GM23338 (cell line): ENCODE data around the gene CCDC181. TPM values are rescaled to one million over a fixed set of nuclear protein-coding genes. Genes with fewer than 3 reads are reported as not detected.

ENCODE experiments used
- ATAC-seq: fragments of 200-7000 bp; cut with Tn5 transposase; 3 replicates; pipeline ENCODE4 v1.9.1; 2020
- DNase-seq: peaks from one replicate; pipeline ENCODE4 v3.0.0-alpha.2; 2015; ENCODE audit warnings: low spot score
- H2AFZ ChIP-seq: fragments of 200-600 bp; sonication (generic); 2 replicates; pipeline ENCODE4 v1.8.0; 2016; ENCODE audit warnings: antibody characterized with exemption, mild to moderate bottlenecking, moderate library complexity
- H3F3A ChIP-seq: fragments of 200-600 bp; sonication (generic); replicated peaks from 2 replicates; pipeline ENCODE4 v1.8.0; 2017; ENCODE audit warnings: antibody characterized with exemption, mixed run types, low read depth
- H3K27ac ChIP-seq: fragments of 200-600 bp; sonication (generic); 2 replicates; pipeline ENCODE4 v1.6.1; 2016; ENCODE audit warnings: low read depth
- H3K27me3 ChIP-seq: fragments of 200-600 bp; sonication (generic); 2 replicates; pipeline ENCODE4 v1.8.0; 2016; ENCODE audit warnings: mild to moderate bottlenecking, mixed run types, moderate library complexity; ENCODE audit not compliant: insufficient read depth
- H3K36me3 ChIP-seq: fragments of 200-600 bp; sonication (generic); 2 replicates; pipeline ENCODE4 v1.8.0; 2016; ENCODE audit warnings: mild to moderate bottlenecking; ENCODE audit not compliant: insufficient read depth
- H3K4me1 ChIP-seq: fragments of 200-600 bp; sonication (generic); 2 replicates; pipeline ENCODE4 v1.8.0; 2016; ENCODE audit warnings: mild to moderate bottlenecking, moderate library complexity; ENCODE audit not compliant: insufficient read depth
- H3K4me2 ChIP-seq: fragments of 200-600 bp; sonication (generic); 2 replicates; pipeline ENCODE4 v1.7.1; 2017; ENCODE audit warnings: mixed run types
- H3K4me3 ChIP-seq: fragments of 200-600 bp; sonication (generic); 2 replicates; pipeline ENCODE4 v1.6.1; 2016; ENCODE audit warnings: mixed run types
- H3K79me2 ChIP-seq: fragments of 200-600 bp; sonication (generic); replicated peaks from 2 replicates; pipeline ENCODE4 v1.8.0; 2017; ENCODE audit warnings: mild to moderate bottlenecking; ENCODE audit not compliant: insufficient read depth
- H3K9me2 ChIP-seq: fragments of 200-600 bp; sonication (generic); 2 replicates; pipeline ENCODE4 v1.8.0; 2017; ENCODE audit not compliant: insufficient read depth
- H4K20me1 ChIP-seq: fragments of 200-600 bp; sonication (generic); replicated peaks from 2 replicates; pipeline ENCODE4 v1.8.0; 2017; ENCODE audit warnings: mild to moderate bottlenecking; ENCODE audit not compliant: insufficient read depth
- H3K27ac Mint-ChIP-seq: 2 replicates; pipeline ENCODE4 v1.8.0; 2020; ENCODE audit warnings: inconsistent platforms, mild to moderate bottlenecking, moderate library complexity, mixed read lengths
- H3K27me3 Mint-ChIP-seq: 3 replicates; pipeline ENCODE4 v1.8.0; 2022; ENCODE audit warnings: low read depth, mild to moderate bottlenecking, moderate library complexity, mixed read lengths, inconsistent platforms; ENCODE audit not compliant: insufficient read depth, poor library complexity
- H3K36me3 Mint-ChIP-seq: 3 replicates; pipeline ENCODE4 v1.8.0; 2021; ENCODE audit warnings: low read depth, mild to moderate bottlenecking, inconsistent platforms, moderate library complexity, mixed read lengths
- H3K4me1 Mint-ChIP-seq: 3 replicates; pipeline ENCODE4 v1.8.0; 2020; ENCODE audit warnings: mild to moderate bottlenecking, inconsistent platforms, mixed read lengths
- H3K4me3 Mint-ChIP-seq: 3 replicates; pipeline ENCODE4 v1.8.0; 2021; ENCODE audit warnings: moderate library complexity, mild to moderate bottlenecking, inconsistent platforms, mixed read lengths
- H3K9me3 Mint-ChIP-seq: 3 replicates; pipeline ENCODE4 v1.8.0; 2020; ENCODE audit warnings: moderate library complexity, mild to moderate bottlenecking, inconsistent platforms, mixed read lengths
- CREB1 ChIP-seq: fragments of 250-450 bp; sonication (Bioruptor Pico); IDR thresholded peaks from 2 replicates; pipeline ENCODE4 v1.5.0; 2020; ENCODE audit warnings: low read depth, mild to moderate bottlenecking, moderate library complexity
- CTCF ChIP-seq, 2 experiments: fragments of 200-600 bp in 1 of 2; sonication (generic) in 1 of 2; conservative IDR thresholded peaks; 2 replicates each; pipeline versions ENCODE4 v1.5.1 to v1.6.1; 2016 to 2017; ENCODE audit warnings: antibody characterized with exemption in 2 of 2, low read depth in 2 of 2, mild to moderate bottlenecking in 2 of 2, moderate library complexity in 1 of 2
- ETS1 ChIP-seq: IDR thresholded peaks from 2 replicates; pipeline ENCODE4 v1.6.1; 2016; ENCODE audit warnings: antibody characterized with exemption
- EZH2 ChIP-seq: fragments of 200-600 bp; sonication (generic); IDR thresholded peaks from one replicate; pipeline ENCODE4 v1.8.0; 2017; ENCODE audit warnings: antibody characterized with exemption, mild to moderate bottlenecking, low read depth; ENCODE audit not compliant: unreplicated experiment
- EZH2phosphoT487 ChIP-seq: fragments of 200-600 bp; sonication (generic); IDR thresholded peaks from one replicate; pipeline ENCODE4 v1.8.1; 2018; ENCODE audit warnings: antibody characterized with exemption; ENCODE audit not compliant: unreplicated experiment
- JUNB ChIP-seq: IDR thresholded peaks from one replicate; pipeline ENCODE4 v1.6.1; 2016; ENCODE audit warnings: antibody characterized with exemption; ENCODE audit not compliant: unreplicated experiment
- NANOG ChIP-seq: IDR thresholded peaks from 2 replicates; pipeline ENCODE4 v1.6.1; 2016; ENCODE audit warnings: antibody characterized with exemption, borderline replicate concordance
- POLR2AphosphoS5 ChIP-seq: IDR thresholded peaks from 2 replicates; pipeline ENCODE4 v1.6.1; 2016; ENCODE audit warnings: antibody characterized with exemption, low read depth
- REST ChIP-seq: IDR thresholded peaks from one replicate; pipeline ENCODE4 v1.6.1; 2018; ENCODE audit warnings: antibody characterized with exemption; ENCODE audit not compliant: unreplicated experiment
- STAT1 ChIP-seq: IDR thresholded peaks from one replicate; pipeline ENCODE4 v1.6.1; 2016; ENCODE audit warnings: antibody characterized with exemption; ENCODE audit not compliant: unreplicated experiment
- ZNF114 ChIP-seq: fragments of 250-450 bp; sonication (Bioruptor Pico); IDR thresholded peaks from 2 replicates; pipeline ENCODE4 v1.5.0; 2020; ENCODE audit warnings: mild to moderate bottlenecking, moderate library complexity
- ZNF331 ChIP-seq: fragments of 250-450 bp; sonication (Bioruptor Pico); IDR thresholded peaks from 2 replicates; pipeline ENCODE4 v1.5.0; 2020; ENCODE audit warnings: low read depth, mild to moderate bottlenecking, moderate library complexity
- ZNF462 ChIP-seq: fragments of 250-450 bp; sonication (Bioruptor Pico); IDR thresholded peaks from 2 replicates; pipeline ENCODE4 v1.5.0; 2020; ENCODE audit warnings: mild to moderate bottlenecking, moderate library complexity
- polyA plus RNA-seq: library from polyadenylated mRNA; unstranded; fragments of >200 nt; fragmentation: Nextera tagmentation; extraction: Ambion mirVana; gene quantifications from 2 replicates; pipeline ENCODE4 v1.2.1, GENCODE V29; 2016
- total RNA-seq: library from RNA; depleted of rRNA; stranded (reverse); fragments of >200 nt; shearing (Covaris generic); gene quantifications from 2 replicates; pipeline ENCODE4 v1.2.3, GENCODE V29; 2014

The CCDC181 gene
- total and polyA plus RNA-seq, 2 experiments from 2014 or later: 3.4 to 9.0 TPM

GRCh38 chr1:169414952-169415351 is 12.3 kb downstream of the CCDC181 start:
- Histone ChIP-seq H3K27ac (no peak overlapping the region), H3K9me2 (no peaks in the 10 kb centered on the region), H3K4me1 (no peaks in the 10 kb centered on the region), H3K79me2 (no peaks in the 10 kb centered on the region), H3K4me2 (no peak overlapping the region), H4K20me1 (0 out of 2 replicates have a peak, but pooled peaks cover 3% of the 10 kb centered on the region), H3K36me3 (no peaks in the 10 kb centered on the region), H2AFZ (no peak overlapping the region), H3K4me3 (no peak overlapping the region), H3F3A (no peaks in the 10 kb centered on the region), H3K27me3 (no peaks in the 10 kb centered on the region)
- TF ChIP-seq CTCF (conservative IDR thresholded peaks at IDR 0.05; ENCODE audit: low read depth in 2 of 2) (no peak), EZH2 (no peak), REST (no peak), JUNB (no peak), ZNF331 (no peak), NANOG (no peak), POLR2AphosphoS5 (no peak), ZNF462 (CRISPR knock-in tag) (no peak), CREB1 (CRISPR knock-in tag) (no peak), EZH2phosphoT487 (no peak), ZNF114 (no peak), STAT1 (no peak), ETS1 (no peak)
- ATAC-seq: no peak
- peaks cover 2% of the 10 kb centered on the region for H3K27me3 Mint-ChIP-seq
- no peak for DNase-seq
- H3K4me3 Mint-ChIP-seq: no peak overlapping the region
- H3K27ac Mint-ChIP-seq: no peak overlapping the region
- H3K9me3 Mint-ChIP-seq: peaks cover 5% of the 10 kb centered on the region; the same call in 1 of the 3 replicates
- H3K4me1 Mint-ChIP-seq: no peaks in the 10 kb centered on the region
- H3K36me3 Mint-ChIP-seq: 0 out of 3 replicates have a peak, but pooled peaks cover 4% of the 10 kb centered on the region
